Ishikawa (cell line): Measurements from ENCODE around the gene PARD3.

Source experiments
- CEBPB ChIP-seq: IDR thresholded peaks from 2 replicates; pipeline ENCODE4 v1.6.1; 2012
- CREB1 ChIP-seq: IDR thresholded peaks from 2 replicates; pipeline ENCODE4 v1.6.1; 2012; ENCODE audit warnings: low read depth
- EGR1 ChIP-seq: IDR thresholded peaks from 2 replicates; pipeline ENCODE4 v1.6.1; 2012
- EP300 ChIP-seq: IDR thresholded peaks from 2 replicates; pipeline ENCODE4 v1.6.1; 2012; ENCODE audit warnings: borderline replicate concordance
- FOXM1 ChIP-seq: IDR thresholded peaks from 2 replicates; pipeline ENCODE4 v1.6.1; 2012; ENCODE audit warnings: low read depth, borderline replicate concordance
- MAX ChIP-seq: IDR thresholded peaks from 2 replicates; pipeline ENCODE4 v1.6.1; 2012
- NFIC ChIP-seq: IDR thresholded peaks from 2 replicates; pipeline ENCODE4 v1.6.1; 2012
- RAD21 ChIP-seq: IDR thresholded peaks from 2 replicates; pipeline ENCODE4 v1.6.1; 2012; ENCODE audit warnings: low read depth
- REST ChIP-seq: IDR thresholded peaks from 2 replicates; pipeline ENCODE4 v1.6.1; 2012; ENCODE audit warnings: low read depth, mild to moderate bottlenecking
- TAF1 ChIP-seq: IDR thresholded peaks from 2 replicates; pipeline ENCODE4 v1.6.1; 2012; ENCODE audit warnings: low read depth, mild to moderate bottlenecking
- TCF12 ChIP-seq: IDR thresholded peaks from 2 replicates; pipeline ENCODE4 v1.6.1; 2012; ENCODE audit warnings: low read depth
- TEAD4 ChIP-seq: IDR thresholded peaks from 2 replicates; pipeline ENCODE4 v1.6.1; 2012
- YY1 ChIP-seq: IDR thresholded peaks from 2 replicates; pipeline ENCODE4 v1.6.1; 2012; ENCODE audit warnings: low read depth
- ZBTB7A ChIP-seq: IDR thresholded peaks from 2 replicates; pipeline ENCODE4 v1.6.1; 2012; ENCODE audit warnings: low read depth

GRCh38 chr10:34231441-34232180, 583.5 kb downstream of the PARD3 start:
- TF ChIP-seq CREB1 (no peak), EP300 (no peak), TCF12 (no peak), TAF1 (no peak), YY1 (no peak), MAX (no peak), FOXM1 (no peak), ZBTB7A (no peak), TEAD4 (no peak), RAD21 (no peak), REST (no peak), EGR1 (no peak), CEBPB (no peak), NFIC (no peak)
